Suprapubic skin (tissue), 4 donors: ENCODE data around the gene FLRT2. TPM values are rescaled to one million over a fixed set of nuclear protein-coding genes. Genes with fewer than 3 reads are reported as not detected.

ENCODE experiments used
- DNase-seq, 2 donors: peaks; one replicate each; pipeline ENCODE4 v3.0.0-alpha.2; 2019; ENCODE audit warnings: low spot score in 2 of 2
- H3K27ac ChIP-seq: fragments of 200-600 bp; sonication (generic); one replicate; pipeline ENCODE4 v1.5.1; 2019
- H3K27me3 ChIP-seq: fragments of 200-600 bp; sonication (generic); one replicate; pipeline ENCODE4 v1.5.1; 2019
- H3K36me3 ChIP-seq: fragments of 200-600 bp; sonication (generic); one replicate; pipeline ENCODE4 v1.5.1; 2019
- H3K4me1 ChIP-seq: fragments of 200-600 bp; sonication (generic); one replicate; pipeline ENCODE4 v1.5.1; 2019
- H3K4me3 ChIP-seq: fragments of 200-600 bp; sonication (generic); one replicate; pipeline ENCODE4 v1.5.1; 2019; ENCODE audit warnings: mild to moderate bottlenecking
- H3K9me3 ChIP-seq: fragments of 200-600 bp; sonication (generic); one replicate; pipeline ENCODE4 v1.5.1; 2019
- EP300 ChIP-seq: sonication (generic); formaldehyde crosslinking; IDR thresholded peaks from one replicate; pipeline ENCODE4 v1.6.1; 2017; ENCODE audit warnings: antibody characterized with exemption
- POLR2A ChIP-seq, 2 donors: fragments of 450-650 bp; IDR thresholded peaks; one replicate each; pipeline ENCODE4 v1.6.1; 2017; ENCODE audit warnings: antibody characterized with exemption in 2 of 2, mild to moderate bottlenecking in 2 of 2, moderate library complexity in 2 of 2
- POLR2AphosphoS5 ChIP-seq, 3 donors: sonication (generic); formaldehyde crosslinking; IDR thresholded peaks; one replicate each; pipeline ENCODE4 v1.6.1; 2017; ENCODE audit warnings: antibody characterized with exemption in 3 of 3
- WGBS: methylation state at CpG from one replicate; pipeline ENCODE4 v1.1.5; 2018; 5-methylcytosine and 5-hydroxymethylcytosine counted together
- total RNA-seq, 4 donors: library from RNA; depleted of rRNA; stranded (reverse); fragments of >200 nt; gene quantifications; one replicate each; pipeline ENCODE4 v1.1.0, GENCODE V29; 2016
- TF ChIP-seq, protein P1 (sequence below), 2 donors: fragments of 200-600 bp in 1 of 2; fragments of 450-650 bp in 1 of 2; sonication (generic) in 1 of 2; IDR thresholded peaks; one replicate each; pipeline ENCODE4 v1.5.1; 2016 to 2019; ENCODE audit warnings: antibody characterized with exemption in 2 of 2, mild to moderate bottlenecking in 1 of 2, moderate library complexity in 1 of 2

Gene FLRT2
- total RNA-seq, 4 donors from 2014 or later: 21.5 to 41.4 (median 28.0) TPM

DNA sequence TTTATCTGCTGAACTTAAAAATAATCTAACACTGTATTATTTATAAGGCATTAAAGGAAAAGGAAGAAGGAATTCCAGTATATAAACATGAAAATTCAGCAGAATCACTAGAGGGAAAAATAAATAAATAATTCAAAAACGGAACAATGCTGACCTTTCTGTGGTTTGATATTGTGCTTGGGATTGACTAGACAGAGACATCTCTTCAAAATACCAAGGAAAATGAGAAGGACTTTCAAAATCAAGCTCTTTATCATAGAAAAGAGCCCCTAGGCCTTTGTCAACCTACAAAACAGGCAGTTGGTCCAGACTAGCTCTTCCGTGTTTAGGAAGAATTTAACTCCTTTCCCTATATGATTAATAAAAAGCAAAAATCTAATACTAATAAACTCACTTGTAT lies 6.3 kb upstream of the FLRT2 start:
- 79% methylated on average over 2 of the region's 2 CpGs for WGBS
- Histone ChIP-seq H3K4me3 (no peak overlapping the region), H3K4me1 (peaks cover 9% of the 10 kb centered on the region), H3K27ac (no peak overlapping the region), H3K36me3 (no peaks in the 10 kb centered on the region), H3K27me3 (no peaks in the 10 kb centered on the region), H3K9me3 (no peaks in the 10 kb centered on the region)
- TF ChIP-seq, protein P1, sequence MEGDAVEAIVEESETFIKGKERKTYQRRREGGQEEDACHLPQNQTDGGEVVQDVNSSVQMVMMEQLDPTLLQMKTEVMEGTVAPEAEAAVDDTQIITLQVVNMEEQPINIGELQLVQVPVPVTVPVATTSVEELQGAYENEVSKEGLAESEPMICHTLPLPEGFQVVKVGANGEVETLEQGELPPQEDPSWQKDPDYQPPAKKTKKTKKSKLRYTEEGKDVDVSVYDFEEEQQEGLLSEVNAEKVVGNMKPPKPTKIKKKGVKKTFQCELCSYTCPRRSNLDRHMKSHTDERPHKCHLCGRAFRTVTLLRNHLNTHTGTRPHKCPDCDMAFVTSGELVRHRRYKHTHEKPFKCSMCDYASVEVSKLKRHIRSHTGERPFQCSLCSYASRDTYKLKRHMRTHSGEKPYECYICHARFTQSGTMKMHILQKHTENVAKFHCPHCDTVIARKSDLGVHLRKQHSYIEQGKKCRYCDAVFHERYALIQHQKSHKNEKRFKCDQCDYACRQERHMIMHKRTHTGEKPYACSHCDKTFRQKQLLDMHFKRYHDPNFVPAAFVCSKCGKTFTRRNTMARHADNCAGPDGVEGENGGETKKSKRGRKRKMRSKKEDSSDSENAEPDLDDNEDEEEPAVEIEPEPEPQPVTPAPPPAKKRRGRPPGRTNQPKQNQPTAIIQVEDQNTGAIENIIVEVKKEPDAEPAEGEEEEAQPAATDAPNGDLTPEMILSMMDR (IDR thresholded peaks at IDR 0.05): no peak
- TF ChIP-seq POLR2AphosphoS5 (IDR thresholded peaks at IDR 0.05) (no peak), POLR2A (IDR thresholded peaks at IDR 0.05) (no peak), EP300 (no peak)
- DNase-seq: no peak

DNA sequence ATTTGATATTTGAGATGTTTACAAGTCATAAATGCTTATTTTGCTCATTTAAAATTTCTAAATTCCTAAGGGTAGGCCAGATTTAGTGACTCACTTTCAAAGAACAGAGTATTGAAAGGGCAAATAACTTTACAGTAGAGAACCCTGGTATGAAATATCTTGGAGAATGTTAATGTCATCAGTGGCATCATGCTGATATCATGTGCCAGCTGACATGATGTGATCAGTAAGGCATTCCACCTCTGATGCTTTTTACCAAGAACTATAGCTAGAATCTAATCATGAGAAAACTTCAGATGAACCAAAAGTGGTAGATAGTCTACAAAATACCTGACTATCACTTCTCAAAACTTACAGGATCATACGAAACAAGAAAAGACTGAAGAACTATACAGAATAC lies 2.9 kb upstream of the FLRT2 start:
- TF ChIP-seq, protein P1 (IDR thresholded peaks at IDR 0.05): no peak
- no peaks in the 10 kb centered on the region for H3K36me3 ChIP-seq
- no peak overlapping the region for H3K27ac ChIP-seq
- WGBS: 91% methylated on average over 1 of the region's 1 CpG
- no peak overlapping the region for H3K4me3 ChIP-seq
- H3K4me1 ChIP-seq: peaks cover 37% of the 10 kb centered on the region
- DNase-seq: no peak
- no peaks in the 10 kb centered on the region for H3K27me3 ChIP-seq
- H3K9me3 ChIP-seq: no peaks in the 10 kb centered on the region

DNA sequence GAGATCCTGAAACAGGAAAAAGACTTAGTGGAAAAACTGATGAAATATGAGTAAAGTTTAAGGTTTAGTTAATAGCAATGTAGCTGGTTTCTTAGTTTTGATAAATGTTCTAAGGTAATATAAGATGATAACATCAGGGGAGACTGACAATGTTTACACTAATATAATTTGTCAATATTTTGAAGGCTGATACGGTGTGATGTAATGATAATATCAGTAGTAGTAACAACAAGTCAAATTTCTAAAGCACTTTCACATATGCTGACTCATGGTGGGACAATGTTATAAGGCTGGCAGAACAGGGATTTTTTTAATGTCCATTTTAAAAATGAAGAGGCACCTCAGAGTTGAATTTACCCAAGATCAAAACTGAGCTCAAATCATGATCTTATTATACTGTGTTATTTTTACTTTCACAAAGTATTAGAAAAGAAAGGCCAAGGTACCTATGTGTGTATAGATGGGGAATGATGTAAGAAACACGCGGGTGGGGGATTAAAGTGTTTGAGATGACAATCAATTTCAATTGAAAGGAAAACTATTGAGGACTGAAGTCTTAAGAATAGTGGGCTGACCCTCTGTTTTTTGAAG lies 2.4 kb upstream of the FLRT2 start:
- H3K27me3 ChIP-seq: no peaks in the 10 kb centered on the region
- H3K36me3 ChIP-seq: no peaks in the 10 kb centered on the region
- WGBS: 72% methylated on average over 3 of the region's 3 CpGs
- no peak overlapping the region for H3K4me3 ChIP-seq
- no peaks in the 10 kb centered on the region for H3K9me3 ChIP-seq
- TF ChIP-seq POLR2AphosphoS5 (IDR thresholded peaks at IDR 0.05): no peak
- TF ChIP-seq EP300: no peak
- no peak for TF ChIP-seq POLR2A (IDR thresholded peaks at IDR 0.05)
- no peak for DNase-seq
- peaks cover 40% of the 10 kb centered on the region for H3K4me1 ChIP-seq
- peak overlapping the region; percentile 77 for H3K27ac ChIP-seq

DNA sequence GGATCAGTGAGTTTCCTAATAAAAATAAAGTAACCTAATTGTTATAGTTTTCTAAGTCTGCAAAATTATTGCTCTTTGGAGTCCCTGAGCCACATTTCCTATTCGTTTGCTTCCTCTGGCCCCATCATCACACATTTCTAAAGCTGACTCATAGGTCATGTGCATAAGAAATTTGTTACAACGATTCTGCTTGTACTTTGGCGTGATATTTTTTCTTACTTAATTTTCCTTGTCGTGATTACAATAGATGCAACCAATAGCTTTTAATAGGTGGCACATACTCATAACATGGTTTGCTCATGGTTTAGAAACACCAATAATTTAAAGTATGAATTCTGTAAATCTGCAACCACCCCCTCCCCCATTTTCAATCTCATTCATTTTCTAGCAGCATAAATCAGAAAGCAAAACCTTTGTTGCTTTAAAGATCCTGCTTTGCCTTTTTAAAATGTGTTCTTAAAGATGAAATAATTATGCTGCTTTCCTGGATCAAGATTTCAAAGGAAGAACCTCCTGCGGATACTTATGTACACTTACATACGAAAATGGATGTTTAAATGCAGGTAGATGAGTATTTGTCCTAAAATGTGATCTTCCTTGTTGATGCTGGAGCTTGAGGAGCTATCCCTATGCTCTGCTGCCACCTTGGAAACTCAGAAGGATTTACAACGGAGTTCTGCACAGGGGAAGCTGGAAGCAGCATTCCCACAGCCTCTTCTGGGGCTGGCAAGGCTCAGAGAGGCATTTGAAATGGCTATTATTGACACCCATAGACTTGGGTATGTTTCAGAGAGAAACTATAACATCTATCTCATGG lies 1.7 kb upstream of the FLRT2 start:
- H3K27ac ChIP-seq: peak overlapping the region; percentile 77
- 7% methylated on average over 7 of the region's 7 CpGs for WGBS
- TF ChIP-seq EP300 (no peak), POLR2AphosphoS5 (IDR thresholded peaks at IDR 0.05) (no peak), POLR2A (IDR thresholded peaks at IDR 0.05) (no peak)
- TF ChIP-seq, protein P1 (IDR thresholded peaks at IDR 0.05): peak; percentile 7 to 31
- DNase-seq: no peak
- H3K4me3 ChIP-seq: peak overlapping the region; percentile 78
- no peaks in the 10 kb centered on the region for H3K9me3 ChIP-seq
- no peaks in the 10 kb centered on the region for H3K27me3 ChIP-seq
- H3K4me1 ChIP-seq: peaks cover 43% of the 10 kb centered on the region
- no peaks in the 10 kb centered on the region for H3K36me3 ChIP-seq

DNA sequence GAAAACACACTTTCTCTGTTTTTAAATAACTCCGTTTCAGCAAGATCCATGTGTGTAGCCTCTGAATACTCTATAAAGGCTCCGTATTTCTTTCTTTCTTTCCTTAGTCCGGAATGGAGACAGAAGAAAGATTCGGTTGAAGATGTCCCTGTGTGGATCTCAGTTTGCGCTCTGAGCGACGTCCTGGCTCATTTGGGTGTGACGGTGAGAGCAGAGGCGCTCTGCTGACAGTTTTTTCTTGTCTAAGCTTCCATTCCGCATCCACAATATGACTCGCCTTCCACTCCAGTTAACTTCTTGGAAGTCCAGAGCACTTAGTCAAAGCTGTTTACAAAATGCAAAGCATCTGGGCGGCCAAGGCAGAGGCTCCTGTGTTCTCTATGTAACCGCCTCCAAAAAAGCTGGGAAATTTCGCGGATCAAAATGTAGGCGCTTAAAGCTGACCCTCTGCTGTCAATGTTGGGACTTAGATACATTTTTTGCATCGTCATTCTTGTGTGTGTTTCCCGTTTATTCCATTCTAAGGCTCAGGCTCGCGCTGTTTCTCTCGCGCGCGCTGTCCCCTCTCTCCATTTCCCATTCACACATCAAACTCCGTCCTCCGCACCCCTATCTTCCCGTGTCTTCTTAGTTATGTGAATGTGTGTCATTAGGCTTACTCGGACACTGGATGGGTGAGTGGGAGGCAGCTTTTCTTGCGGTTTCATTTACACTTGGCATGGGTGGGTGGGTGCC lies 880 bp upstream of the FLRT2 start:
- no peak for DNase-seq
- H3K4me1 ChIP-seq: peaks cover 46% of the 10 kb centered on the region
- no peaks in the 10 kb centered on the region for H3K36me3 ChIP-seq
- no peaks in the 10 kb centered on the region for H3K27me3 ChIP-seq
- peak overlapping the region; percentile 78 for H3K4me3 ChIP-seq
- 4% methylated on average over 29 of the region's 29 CpGs for WGBS
- TF ChIP-seq EP300 (no peak), POLR2AphosphoS5 (IDR thresholded peaks at IDR 0.05) (no peak), POLR2A (IDR thresholded peaks at IDR 0.05) (no peak)
- TF ChIP-seq, protein P1 (IDR thresholded peaks at IDR 0.05): no peak
- peak overlapping the region; percentile 77 for H3K27ac ChIP-seq
- no peaks in the 10 kb centered on the region for H3K9me3 ChIP-seq
